IMR-90 (cell line): ENCODE measurements around the gene TAF4. TPM values are rescaled to one million over a fixed set of nuclear protein-coding genes. Genes with fewer than 3 reads are reported as not detected.

Source experiments
- ATAC-seq: fragments of 200-7000 bp; cut with Tn5 transposase; 2 replicates; pipeline ENCODE4 v1.9.1; 2020; ENCODE audit warnings: low read depth, mild to moderate bottlenecking, moderate library complexity
- BruUV-seq: library from RNA; stranded (reverse); fragments of 400-500 nt; replicated peaks from 2 replicates; lab custom pipeline; 2021; lab: Mats Ljungman, UMichigan
- CTCF ChIA-PET: fragments of 300-600 bp; formaldehyde crosslinking; extraction: SDS; loops from one replicate; lab custom pipeline; 2021; ENCODE audit warnings: antibody characterized with exemption; lab: Yijun Ruan, JAX
- POLR2A ChIA-PET: fragments of 300-600 bp; sonication (Branson Sonifier 250); formaldehyde crosslinking; loops from one replicate; lab custom pipeline; 2022; ENCODE audit warnings: antibody characterized with exemption; ENCODE audit not compliant: unreplicated experiment; lab: Charles Lee
- DNase-seq: peaks from one replicate; pipeline ENCODE4 v3.0.0; 2013
- H2AFZ ChIP-seq: replicated peaks from 2 replicates; pipeline ENCODE3; 2013; ENCODE audit warnings: low read length, mild to moderate bottlenecking; ENCODE audit not compliant: poor library complexity
- H2AK5ac ChIP-seq: 2 replicates; pipeline ENCODE4 v1.6.1; 2013; ENCODE audit warnings: low read depth, low read length, inconsistent platforms
- H2AK9ac ChIP-seq: replicated peaks from 2 replicates; pipeline ENCODE3; 2013; ENCODE audit warnings: mild to moderate bottlenecking, low read depth, low read length, moderate library complexity; ENCODE audit not compliant: poor library complexity
- H2BK120ac ChIP-seq: 2 replicates; pipeline ENCODE4 v1.6.1; 2013; ENCODE audit warnings: low read depth, low read length, inconsistent platforms
- H2BK15ac ChIP-seq: 3 replicates; pipeline ENCODE4 v1.6.1; 2013; ENCODE audit warnings: low read depth, low read length, inconsistent platforms
- H2BK20ac ChIP-seq: 2 replicates; pipeline ENCODE4 v1.6.1; 2013; ENCODE audit warnings: low read depth, mild to moderate bottlenecking, inconsistent platforms, low read length, moderate library complexity
- H2BK5ac ChIP-seq: 2 replicates; pipeline ENCODE4 v1.6.1; 2013; ENCODE audit warnings: mild to moderate bottlenecking, low read depth, low read length, inconsistent platforms; ENCODE audit not compliant: poor library complexity, severe bottlenecking
- H3K14ac ChIP-seq: replicated peaks from 2 replicates; pipeline ENCODE4 v1.6.1; 2013; ENCODE audit warnings: low read depth, low read length, inconsistent platforms
- H3K18ac ChIP-seq: 2 replicates; pipeline ENCODE4 v1.6.1; 2013; ENCODE audit warnings: low read depth, low read length, control low read depth
- H3K23ac ChIP-seq: 2 replicates; pipeline ENCODE4 v1.6.1; 2013; ENCODE audit warnings: low read depth, low read length, inconsistent platforms
- H3K27ac ChIP-seq: 2 replicates; pipeline ENCODE4 v1.5.1; 2013; ENCODE audit warnings: mild to moderate bottlenecking, control low read depth, low read length; ENCODE audit not compliant: insufficient read depth
- H3K27me3 ChIP-seq: 2 replicates; pipeline ENCODE4 v1.6.1; 2013; ENCODE audit warnings: low read length; ENCODE audit not compliant: control insufficient read depth, insufficient read depth
- H3K36me3 ChIP-seq: 2 replicates; pipeline ENCODE4 v1.6.1; 2013; ENCODE audit warnings: low read length, mixed read lengths; ENCODE audit not compliant: control insufficient read depth, insufficient read depth
- H3K4ac ChIP-seq: 2 replicates; pipeline ENCODE4 v1.6.1; 2013; ENCODE audit warnings: low read depth, low read length, inconsistent platforms
- H3K4me1 ChIP-seq: 2 replicates; pipeline ENCODE4 v1.6.1; 2013; ENCODE audit warnings: low read length, mixed read lengths; ENCODE audit not compliant: control insufficient read depth, insufficient read depth
- H3K4me2 ChIP-seq: 2 replicates; pipeline ENCODE4 v1.6.1; 2013; ENCODE audit warnings: low read depth, mild to moderate bottlenecking, control low read depth, low read length, moderate library complexity
- H3K4me3 ChIP-seq: 2 replicates; pipeline ENCODE4 v1.5.1; 2013; ENCODE audit warnings: low read depth, mild to moderate bottlenecking, control low read depth, low read length, moderate library complexity; ENCODE audit not compliant: insufficient read depth
- H3K56ac ChIP-seq: 2 replicates; pipeline ENCODE4 v1.6.1; 2013; ENCODE audit warnings: low read length, inconsistent platforms; ENCODE audit not compliant: insufficient read depth; ENCODE audit errors: extremely low read depth
- H3K79me1 ChIP-seq, 2 experiments: 2 replicates each; pipeline ENCODE4 v1.6.1; 2013; ENCODE audit warnings: low read length in 2 of 2, inconsistent platforms in 1 of 2, low read depth in 1 of 2
- H3K9ac ChIP-seq: 2 replicates; pipeline ENCODE4 v1.6.1; 2013; ENCODE audit warnings: low read depth, low read length, control low read depth
- H3K9me1 ChIP-seq: 2 replicates; pipeline ENCODE4 v1.6.1; 2013; ENCODE audit warnings: low read length, inconsistent platforms; ENCODE audit not compliant: insufficient read depth
- H3K9me3 ChIP-seq: 2 replicates; pipeline ENCODE4 v1.6.1; 2013; ENCODE audit warnings: low read length; ENCODE audit not compliant: control insufficient read depth, insufficient read depth
- H4K20me1 ChIP-seq: 2 replicates; pipeline ENCODE4 v1.6.1; 2013; ENCODE audit warnings: low read length, inconsistent platforms; ENCODE audit not compliant: insufficient read depth
- H4K5ac ChIP-seq: 2 replicates; pipeline ENCODE4 v1.6.1; 2013; ENCODE audit warnings: mild to moderate bottlenecking, low read depth, low read length, control low read depth
- H4K8ac ChIP-seq, 2 experiments: 2 replicates each; pipeline ENCODE4 v1.6.1; 2013; ENCODE audit warnings: low read depth in 2 of 2, low read length in 2 of 2, control low read depth in 1 of 2, inconsistent platforms in 1 of 2
- H4K91ac ChIP-seq: 2 replicates; pipeline ENCODE4 v1.6.1; 2013; ENCODE audit warnings: low read depth, low read length, inconsistent platforms; ENCODE audit not compliant: insufficient read depth
- BHLHE40 ChIP-seq: fragments of 150-350 bp; IDR thresholded peaks from 2 replicates; pipeline ENCODE4 v1.6.1; 2016; ENCODE audit warnings: mild to moderate bottlenecking, low read depth, low read length
- CEBPB ChIP-seq: IDR thresholded peaks from 2 replicates; pipeline ENCODE4 v1.6.1; 2012; ENCODE audit warnings: low read depth, low read length, improper control_type of control experiment
- MAFK ChIP-seq: IDR thresholded peaks from 2 replicates; pipeline ENCODE4 v1.6.1; 2012; ENCODE audit warnings: low read depth, low read length, improper control_type of control experiment
- MAZ ChIP-seq: IDR thresholded peaks from 2 replicates; pipeline ENCODE4 v1.6.1; 2012; ENCODE audit warnings: low read depth, mild to moderate bottlenecking, low read length, improper control_type of control experiment, moderate library complexity, borderline replicate concordance
- NFE2L2 ChIP-seq: fragments of 150-350 bp; IDR thresholded peaks from 2 replicates; pipeline ENCODE4 v1.6.1; 2016; ENCODE audit warnings: low read depth, mild to moderate bottlenecking, low read length
- RAD21 ChIP-seq: IDR thresholded peaks from 2 replicates; pipeline ENCODE4 v1.6.1; 2012; ENCODE audit warnings: low read length, improper control_type of control experiment
- RCOR1 ChIP-seq: IDR thresholded peaks from 2 replicates; pipeline ENCODE4 v1.6.1; 2012; ENCODE audit warnings: mild to moderate bottlenecking, low read length, improper control_type of control experiment; ENCODE audit not compliant: insufficient replicate concordance
- RFX5 ChIP-seq: IDR thresholded peaks from 2 replicates; pipeline ENCODE4 v1.8.0; 2012; ENCODE audit warnings: low read depth, mild to moderate bottlenecking, low read length, moderate library complexity
- USF2 ChIP-seq: fragments of 150-350 bp; IDR thresholded peaks from 2 replicates; pipeline ENCODE4 v1.6.1; 2017; ENCODE audit warnings: mild to moderate bottlenecking, antibody characterized with exemption, low read length, low read depth
- WGBS, 2 experiments: methylation state at CpG; one replicate each; pipeline versions ENCODE4 v1.1.5 to v1.1.7; 2013; ENCODE audit warnings: missing lambda C conversion rate in 2 of 2; ENCODE audit not compliant: insufficient read length in 1 of 2; ENCODE audit errors: extremely low coverage in 2 of 2; 5-methylcytosine and 5-hydroxymethylcytosine counted together
- dilution Hi-C: fragments of 300-500 bp; cut with HindIII; formaldehyde crosslinking; loops from one replicate; pipeline ENCODE4 v1.14.3; 2018; ENCODE audit warnings: low sequenced_read_pairs; ENCODE audit not compliant: unreplicated experiment
- in situ Hi-C: fragments of 300-500 bp; cut with MboI; formaldehyde crosslinking; loops from 3 replicates; pipeline ENCODE4 v1.14.3; 2019; ENCODE audit warnings: low sequenced_read_pairs, inconsistent platforms, mixed read lengths
- intact Hi-C: fragments of 100-400 bp; cut with micrococcal nuclease; formaldehyde crosslinking; loops from 2 replicates; pipeline ENCODE4 v1.10.0; 2022
- polyA plus RNA-seq, 3 experiments: library from polyadenylated mRNA; depleted of rRNA; stranded (reverse); fragments of >200 nt; gene quantifications; 2 replicates each; pipeline ENCODE4 v1.2.3, GENCODE V29; 2012; ENCODE audit warnings: low replicate concordance in 1 of 3
- total RNA-seq: library from RNA; depleted of rRNA; stranded (reverse); fragments of >200 nt; gene quantifications from 2 replicates; pipeline ENCODE4 v1.2.3, GENCODE V29; 2012

TAF4 gene
- total and polyA plus RNA-seq, 2 of the 4 experiments (the other 2 are of a cell fraction) = 1.4 to 5.1 TPM

GRCh38 chr20:61979090-61979489 lies 86.6 kb downstream of the TAF4 start:
- H3K18ac ChIP-seq = no peak overlapping the region
- peaks cover 8% of the 10 kb centered on the region for H3K36me3 ChIP-seq
- TF ChIP-seq RAD21 (no peak), USF2 (no peak), NFE2L2 (no peak), MAFK (no peak), RCOR1 (no peak), RFX5 (no peak), CEBPB (no peak), MAZ (no peak), BHLHE40 (no peak)
- no peak overlapping the region for H4K5ac ChIP-seq
- no peaks in the 10 kb centered on the region for H3K4me1 ChIP-seq
- H4K91ac ChIP-seq = no peak overlapping the region
- no peak overlapping the region for H2BK15ac ChIP-seq
- H2BK5ac ChIP-seq = no peak overlapping the region
- no peak for ATAC-seq
- H3K14ac ChIP-seq = no peak overlapping the region
- peaks cover 0 to 3% of the 10 kb centered on the region in 2 experiments; a peak in 2 of 4 replicates for H3K79me1 ChIP-seq
- H4K8ac ChIP-seq = no peak overlapping the region
- POLR2A ChIA-PET = no interaction called here
- H2BK120ac ChIP-seq = no peak overlapping the region
- H3K4me3 ChIP-seq = no peak overlapping the region
- no peaks in the 10 kb centered on the region for H3K9me3 ChIP-seq
- no peak overlapping the region for H2AFZ ChIP-seq
- no TSS peak for BruUV-seq
- H2AK5ac ChIP-seq = no peak overlapping the region
- DNase-seq = no peak
- dilution Hi-C loops = no loop called here
- no peaks in the 10 kb centered on the region for H3K27me3 ChIP-seq
- H2BK20ac ChIP-seq = no peak overlapping the region
- CTCF ChIA-PET = no interaction called here
- no peak overlapping the region for H3K4ac ChIP-seq
- no peak overlapping the region for H3K4me2 ChIP-seq
- H3K27ac ChIP-seq = no peak overlapping the region
- no peak overlapping the region for H3K9ac ChIP-seq
- H3K56ac ChIP-seq = no peak overlapping the region
- H3K23ac ChIP-seq = no peak overlapping the region
- intact Hi-C loops = no loop called here
- peaks cover under 1% of the 10 kb centered on the region; the same call in 1 of the 2 replicates for H3K9me1 ChIP-seq
- no peaks in the 10 kb centered on the region; the same call in 1 of the 2 replicates for H4K20me1 ChIP-seq
- no peak overlapping the region for H2AK9ac ChIP-seq
- in situ Hi-C loops = no loop called here
- no CpG with 5 or more reads among the region's 12 CpGs for WGBS, 2 experiments
